ENCODE results near the gene LAT.
A peak's percentile ranks its signal among the peaks of the same experiment; 100 is the strongest.

Gene LAT

GRCh38 chr16:28943281-28943680 lies 41.6 kb upstream of the LAT start:
- H3K4me3 ChIP-seq (ENCODE audit: low read depth, low read length), result no peak overlapping the region
- TF ChIP-seq, protein P1, sequence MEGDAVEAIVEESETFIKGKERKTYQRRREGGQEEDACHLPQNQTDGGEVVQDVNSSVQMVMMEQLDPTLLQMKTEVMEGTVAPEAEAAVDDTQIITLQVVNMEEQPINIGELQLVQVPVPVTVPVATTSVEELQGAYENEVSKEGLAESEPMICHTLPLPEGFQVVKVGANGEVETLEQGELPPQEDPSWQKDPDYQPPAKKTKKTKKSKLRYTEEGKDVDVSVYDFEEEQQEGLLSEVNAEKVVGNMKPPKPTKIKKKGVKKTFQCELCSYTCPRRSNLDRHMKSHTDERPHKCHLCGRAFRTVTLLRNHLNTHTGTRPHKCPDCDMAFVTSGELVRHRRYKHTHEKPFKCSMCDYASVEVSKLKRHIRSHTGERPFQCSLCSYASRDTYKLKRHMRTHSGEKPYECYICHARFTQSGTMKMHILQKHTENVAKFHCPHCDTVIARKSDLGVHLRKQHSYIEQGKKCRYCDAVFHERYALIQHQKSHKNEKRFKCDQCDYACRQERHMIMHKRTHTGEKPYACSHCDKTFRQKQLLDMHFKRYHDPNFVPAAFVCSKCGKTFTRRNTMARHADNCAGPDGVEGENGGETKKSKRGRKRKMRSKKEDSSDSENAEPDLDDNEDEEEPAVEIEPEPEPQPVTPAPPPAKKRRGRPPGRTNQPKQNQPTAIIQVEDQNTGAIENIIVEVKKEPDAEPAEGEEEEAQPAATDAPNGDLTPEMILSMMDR (IDR thresholded peaks at IDR 0.05; ENCODE audit: low read depth, low read length), result no peak

- H3K4me3 ChIP-seq (ENCODE audit: low read depth, low read length), result no peak overlapping the region
- TF ChIP-seq, protein P1 (IDR thresholded peaks at IDR 0.05; ENCODE audit: low read depth, low read length), result no peak
Measured at GRCh38 chr16:28946681-28947080, 38.2 kb upstream of the LAT start.

- TF ChIP-seq, protein P1 (IDR thresholded peaks at IDR 0.05; ENCODE audit: low read depth, low read length), result no peak
- peak within 1 kb of the TSS; percentile 93 for H3K4me3 ChIP-seq (ENCODE audit: low read depth, low read length)
Measured at GRCh38 chr16:28950648-28951409, 34.0 kb upstream of the LAT start, which contains the start of gene NFATC2IP. Gene NFATC2IP (plus strand): TSS chr16:28950937. CDS start chr16:28951012, 75 bp downstream.

DNA sequence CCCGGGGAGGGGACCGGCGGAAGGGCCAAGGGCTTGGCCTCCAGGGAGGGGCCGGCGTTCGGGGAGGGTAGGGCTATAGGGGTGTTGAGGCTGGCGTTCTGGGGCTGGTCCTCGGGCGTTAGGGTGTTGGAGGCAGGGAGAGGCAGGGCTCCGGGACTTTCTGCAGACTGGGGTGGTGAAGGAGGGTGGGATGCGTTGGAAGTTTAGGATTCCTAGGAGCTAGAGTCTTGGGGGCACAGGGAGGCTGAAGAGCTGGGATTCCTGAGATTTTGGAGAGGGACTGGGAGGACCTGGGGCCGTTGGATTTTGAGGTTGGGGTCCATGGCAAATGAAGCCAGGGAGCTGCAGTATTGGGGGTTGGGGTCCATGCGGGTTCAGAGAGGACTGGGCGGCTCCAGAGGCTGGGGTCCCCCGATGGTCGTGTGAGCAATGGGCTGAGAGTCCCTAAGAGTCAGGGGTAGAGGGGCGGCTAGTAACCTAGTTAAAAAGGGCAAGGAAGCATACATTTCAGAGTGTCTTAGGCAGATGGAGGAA lies 33.4 kb upstream of the LAT start:
- TF ChIP-seq, protein P1 (IDR thresholded peaks at IDR 0.05; ENCODE audit: low read depth, low read length), result no peak
- H3K4me3 ChIP-seq (ENCODE audit: low read depth, low read length), result peak overlapping the region; percentile 93

DNA sequence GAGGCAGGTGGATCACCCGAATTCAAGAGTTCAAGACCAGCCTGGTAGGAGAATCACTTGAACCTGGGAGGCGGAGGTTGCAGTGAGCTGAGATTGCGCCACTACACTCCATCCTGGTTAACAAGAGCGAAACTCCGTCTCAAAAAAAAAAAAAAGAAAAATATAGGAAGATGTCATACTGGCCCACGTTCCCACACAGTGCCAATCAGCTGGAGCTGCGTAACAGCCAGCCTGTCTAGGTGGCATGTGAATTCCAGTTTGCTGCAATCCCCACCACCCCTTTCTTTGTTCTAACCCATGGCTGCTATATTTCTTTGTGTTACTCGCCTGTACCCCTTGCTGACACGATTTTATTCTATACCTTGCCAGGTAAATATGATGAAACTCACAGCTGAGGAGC lies 26.6 kb upstream of the LAT start:
- H3K4me3 ChIP-seq (ENCODE audit: low read depth, low read length), result no peak overlapping the region
- TF ChIP-seq, protein P1 (IDR thresholded peaks at IDR 0.05; ENCODE audit: low read depth, low read length), result no peak

GRCh38 chr16:28958836-28959235 lies 26.0 kb upstream of the LAT start:
- no peak overlapping the region for H3K4me3 ChIP-seq (ENCODE audit: low read depth, low read length)
- TF ChIP-seq, protein P1 (IDR thresholded peaks at IDR 0.05; ENCODE audit: low read depth, low read length), result no peak

DNA sequence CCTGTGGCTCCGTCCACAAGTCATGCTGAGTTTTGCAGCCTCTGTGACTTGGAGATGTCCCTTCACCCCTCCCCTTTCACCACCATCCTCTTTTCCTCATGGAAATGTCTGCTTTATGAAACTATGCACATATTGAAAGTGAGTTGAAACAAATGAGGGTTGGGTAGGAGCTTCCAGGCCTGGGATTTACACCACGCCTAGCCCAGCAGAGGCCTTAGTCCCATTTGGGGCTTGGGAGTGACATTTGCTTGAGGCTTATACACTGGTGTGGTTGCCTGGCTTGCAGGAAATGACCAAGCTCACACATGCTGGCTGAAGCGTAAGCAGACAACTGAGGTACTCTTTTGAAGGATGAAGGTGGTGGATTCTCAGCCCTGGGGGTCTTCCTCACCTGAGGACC lies 20.8 kb upstream of the LAT start:
- TF ChIP-seq, protein P1 (IDR thresholded peaks at IDR 0.05; ENCODE audit: low read depth, low read length), result no peak
- no peak overlapping the region for H3K4me3 ChIP-seq (ENCODE audit: low read depth, low read length)
